ENCODE results near the gene VAPB.
A peak's percentile ranks its signal among the peaks of the same experiment; 100 is the strongest.

Gene VAPB

GRCh38 chr20:58458342-58459057, 69.5 kb downstream of the VAPB start:
- DNase-seq (ENCODE audit: extremely low read depth, low read depth) = no peak
- H3K4me3 ChIP-seq (replicated peaks; ENCODE audit: low read depth, low read length) = no peak overlapping the region
- no peak for TF ChIP-seq CTCF (IDR thresholded peaks at IDR 0.05; ENCODE audit: low read depth, low read length, missing control alignments)

- H3K4me3 ChIP-seq (replicated peaks; ENCODE audit: low read depth, low read length) = no peak overlapping the region
- no peak for DNase-seq (ENCODE audit: extremely low read depth, low read depth)
- TF ChIP-seq CTCF (IDR thresholded peaks at IDR 0.05; ENCODE audit: low read depth, low read length, missing control alignments) = no peak
Observed at GRCh38 chr20:58459058-58459750, 70.2 kb downstream of the VAPB start.

GRCh38 chr20:58461104-58461503, 72.1 kb downstream of the VAPB start:
- no peak overlapping the region for H3K4me3 ChIP-seq (replicated peaks; ENCODE audit: low read depth, low read length)
- no peak for DNase-seq (ENCODE audit: extremely low read depth, low read depth)
- no peak for TF ChIP-seq CTCF (IDR thresholded peaks at IDR 0.05; ENCODE audit: low read depth, low read length, missing control alignments)

- no peak for TF ChIP-seq CTCF (IDR thresholded peaks at IDR 0.05; ENCODE audit: low read depth, low read length, missing control alignments)
- H3K4me3 ChIP-seq (replicated peaks; ENCODE audit: low read depth, low read length) = no peak overlapping the region
- no peak for DNase-seq (ENCODE audit: extremely low read depth, low read depth)
Observed at GRCh38 chr20:58461899-58462298, 72.9 kb downstream of the VAPB start.

- H3K4me3 ChIP-seq (replicated peaks; ENCODE audit: low read depth, low read length) = no peak overlapping the region
- peak; percentile 24 for DNase-seq (ENCODE audit: extremely low read depth, low read depth)
- TF ChIP-seq CTCF (IDR thresholded peaks at IDR 0.05; ENCODE audit: low read depth, low read length, missing control alignments) = no peak
Observed at GRCh38 chr20:58463256-58463655, 74.2 kb downstream of the VAPB start.

- no peak for TF ChIP-seq CTCF (IDR thresholded peaks at IDR 0.05; ENCODE audit: low read depth, low read length, missing control alignments)
- DNase-seq (ENCODE audit: extremely low read depth, low read depth) = no peak
- no peak overlapping the region for H3K4me3 ChIP-seq (replicated peaks; ENCODE audit: low read depth, low read length)
Observed at GRCh38 chr20:58464838-58465237, 75.8 kb downstream of the VAPB start.

All from HFF-Myc (cell line).